ENCODE measurements around the gene COL4A1. TPM values are rescaled to one million over a fixed set of nuclear protein-coding genes. Genes with fewer than 3 reads are reported as not detected.

COL4A1 gene
- total RNA-seq, 2 donors from 2014 or later, result 27.0 to 97.0 TPM

GRCh38 chr13:110297011-110297410, 9.9 kb downstream of the COL4A1 start:
- no peak for DNase-seq
- Histone ChIP-seq H3K4me1 (no peaks in the 10 kb centered on the region), H3K27ac (no peak overlapping the region)

GRCh38 chr13:110294622-110295021, 12.3 kb downstream of the COL4A1 start:
- no peak overlapping the region for H3K27ac ChIP-seq
- no peak for DNase-seq
- intact Hi-C loops (cut with DNase I), result no loop called here

More at GRCh38 chr13:110297011-110297410, 9.9 kb downstream of the COL4A1 start:
- Histone ChIP-seq H3K9ac (ENCODE audit: low read depth in 2 of 2, low read length in 2 of 2) (no peak overlapping the region), H3K36me3 (no peaks in the 10 kb centered on the region), H3K27me3 (no peaks in the 10 kb centered on the region), H3K9me3 (no peaks in the 10 kb centered on the region), H3K4me3 (no peak overlapping the region)
- TF ChIP-seq CTCF (IDR thresholded peaks at IDR 0.05), result no peak
- intact Hi-C loops (cut with DNase I), result no loop called here

GRCh38 chr13:110294146-110294545, 12.8 kb downstream of the COL4A1 start:
- H3K27ac ChIP-seq, result no peak overlapping the region
- intact Hi-C loops (cut with DNase I), result no loop called here
- DNase-seq, result no peak

More at GRCh38 chr13:110294622-110295021, 12.3 kb downstream of the COL4A1 start:
- Histone ChIP-seq H3K9ac (ENCODE audit: low read depth in 2 of 2, low read length in 2 of 2) (no peak overlapping the region), H3K9me3 (no peaks in the 10 kb centered on the region), H3K36me3 (no peaks in the 10 kb centered on the region), H3K27me3 (no peaks in the 10 kb centered on the region), H3K4me1 (no peaks in the 10 kb centered on the region), H3K4me3 (no peak overlapping the region)
- no peak for TF ChIP-seq CTCF (IDR thresholded peaks at IDR 0.05)

GRCh38 chr13:110293649-110294048, 13.3 kb downstream of the COL4A1 start:
- H3K9me3 ChIP-seq, result no peaks in the 10 kb centered on the region
- no peak overlapping the region for H3K27ac ChIP-seq
- no peak overlapping the region for H3K4me3 ChIP-seq
- no peak for DNase-seq
- intact Hi-C loops (cut with DNase I), result no loop called here
- H3K9ac ChIP-seq (ENCODE audit: low read depth in 2 of 2, low read length in 2 of 2), result no peak overlapping the region
- no peak for TF ChIP-seq CTCF (IDR thresholded peaks at IDR 0.05)
- no peaks in the 10 kb centered on the region for H3K27me3 ChIP-seq
- H3K4me1 ChIP-seq, result no peaks in the 10 kb centered on the region
- no peaks in the 10 kb centered on the region for H3K36me3 ChIP-seq

More at GRCh38 chr13:110294146-110294545, 12.8 kb downstream of the COL4A1 start:
- no peak for TF ChIP-seq CTCF (IDR thresholded peaks at IDR 0.05)
- no peaks in the 10 kb centered on the region for H3K27me3 ChIP-seq
- H3K9me3 ChIP-seq, result no peaks in the 10 kb centered on the region
- no peak overlapping the region for H3K9ac ChIP-seq (ENCODE audit: low read depth in 2 of 2, low read length in 2 of 2)
- H3K4me1 ChIP-seq, result no peaks in the 10 kb centered on the region
- no peak overlapping the region for H3K4me3 ChIP-seq
- H3K36me3 ChIP-seq, result no peaks in the 10 kb centered on the region

DNA sequence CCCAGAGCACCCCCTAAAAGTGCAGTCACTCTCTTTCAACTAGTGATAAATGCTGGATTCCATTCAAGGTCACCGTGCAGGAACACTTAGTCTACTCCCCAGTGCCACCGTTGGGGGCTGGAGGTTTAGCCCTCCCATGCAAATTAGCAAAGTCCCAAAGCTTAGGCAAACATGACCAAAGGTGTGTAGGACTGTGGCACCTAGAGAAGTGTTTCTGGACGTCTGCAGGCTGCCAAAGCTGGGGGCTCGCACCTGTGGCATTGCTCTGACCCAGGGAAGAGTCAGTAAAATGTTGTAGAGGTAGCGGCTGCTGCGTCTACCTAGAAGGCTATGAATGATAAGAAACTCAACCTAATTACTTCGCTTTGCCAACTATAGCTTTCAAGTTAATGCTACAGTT, 13.9 kb downstream of the COL4A1 start:
- intact Hi-C loops (cut with DNase I), result no loop called here
- Histone ChIP-seq H3K4me1 (no peaks in the 10 kb centered on the region), H3K27ac (no peak overlapping the region), H3K27me3 (no peaks in the 10 kb centered on the region), H3K9ac (ENCODE audit: low read depth in 2 of 2, low read length in 2 of 2) (no peak overlapping the region), H3K4me3 (no peak overlapping the region), H3K9me3 (no peaks in the 10 kb centered on the region), H3K36me3 (no peaks in the 10 kb centered on the region)
- no peak for DNase-seq
- no peak for TF ChIP-seq CTCF (IDR thresholded peaks at IDR 0.05)

Data from colonic mucosa (tissue), 4 donors.